Spleen (tissue), 7 donors: ENCODE results near the gene RELA.

Experiments used
- CTCF ChIP-seq, 11 experiments: fragments of 200-600 bp in 7 of 11; fragments of 450-650 bp in 4 of 11; sonication (generic) in 4 of 11; IDR thresholded peaks in 8 of 11; conservative IDR thresholded peaks in 3 of 11; 1 replicate in 7 of 11; 2 replicates in 4 of 11; pipeline versions ENCODE4 v1.4.0 to v1.8.0; 2016 to 2021; ENCODE audit warnings: antibody characterized with exemption in 11 of 11, inconsistent platforms in 4 of 11, mild to moderate bottlenecking in 1 of 11
- POLR2A ChIP-seq, 3 donors: fragments of 450-650 bp; IDR thresholded peaks; one replicate each; pipeline ENCODE4 v1.5.1; 2017; ENCODE audit warnings: antibody characterized with exemption in 3 of 3, mild to moderate bottlenecking in 1 of 3
- POLR2AphosphoS5 ChIP-seq, 3 donors: sonication (generic); formaldehyde crosslinking; IDR thresholded peaks; one replicate each; pipeline ENCODE4 v1.5.1; 2017; ENCODE audit warnings: antibody characterized with exemption in 3 of 3
- donor health status: DM: no; HTN: no; CAD: no; lungs with moderate emphysema.
- donor health status: DM: no; HTN: no; CAD: no.
- donor health status: DM: no; HTN: no; CAD: no.

GRCh38 chr11:65611758-65612603 lies 50.7 kb downstream of the RELA start:
- no peak for TF ChIP-seq CTCF (IDR thresholded peaks at IDR 0.05 in 8 of 11, conservative IDR thresholded peaks at IDR 0.05 in 3 of 11)
- TF ChIP-seq POLR2AphosphoS5 (IDR thresholded peaks at IDR 0.05), result no peak
- no peak for TF ChIP-seq POLR2A (IDR thresholded peaks at IDR 0.05)
